Non-pigmented ciliary epithelial cell (primary cell): ENCODE measurements around the gene LASP1NB.
"Not testable (repeated sequence)": the region's sequence is repeated elsewhere in the genome, so short reads cannot be mapped to it uniquely, and the experiment has no call there.

ENCODE experiments used
- DNase-seq: peaks from one replicate; pipeline ENCODE4 v3.0.0-alpha.2; 2010; ENCODE audit warnings: low read depth

Gene LASP1NB

GRCh38 chr17:38897176-38897575 lies 28.2 kb upstream of the LASP1NB start:
- DNase-seq = no peak

DNA sequence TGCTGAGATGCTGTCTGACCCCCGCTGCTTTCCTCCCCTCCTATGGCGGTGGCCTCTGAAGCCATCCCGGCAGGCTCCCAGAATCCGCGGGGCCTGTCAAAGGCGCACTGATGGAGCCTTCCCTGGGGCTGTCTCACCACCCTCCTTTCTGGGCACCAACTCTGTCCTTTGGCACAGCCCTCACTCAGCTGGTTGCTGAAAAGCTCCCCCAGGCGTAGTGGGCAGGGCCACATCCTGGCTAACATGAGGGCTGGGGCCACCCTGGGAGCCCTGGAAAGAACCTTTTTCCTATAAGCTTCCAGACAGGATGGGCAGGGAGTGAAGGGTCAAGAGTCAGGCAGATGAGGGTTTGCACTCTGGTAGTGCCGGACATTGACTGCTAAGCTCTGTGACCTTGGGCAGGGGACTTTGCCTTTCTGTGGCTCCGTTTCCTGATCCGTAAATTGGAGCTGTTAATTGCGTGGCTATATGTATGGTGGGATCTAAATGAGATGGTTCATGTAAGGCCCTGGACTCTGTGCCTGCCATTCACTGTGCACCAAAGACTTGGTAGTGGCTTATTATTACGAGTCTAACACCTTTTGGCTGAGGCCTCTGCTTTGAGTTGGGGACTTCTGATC lies 27.6 kb upstream of the LASP1NB start:
- no peak for DNase-seq

DNA sequence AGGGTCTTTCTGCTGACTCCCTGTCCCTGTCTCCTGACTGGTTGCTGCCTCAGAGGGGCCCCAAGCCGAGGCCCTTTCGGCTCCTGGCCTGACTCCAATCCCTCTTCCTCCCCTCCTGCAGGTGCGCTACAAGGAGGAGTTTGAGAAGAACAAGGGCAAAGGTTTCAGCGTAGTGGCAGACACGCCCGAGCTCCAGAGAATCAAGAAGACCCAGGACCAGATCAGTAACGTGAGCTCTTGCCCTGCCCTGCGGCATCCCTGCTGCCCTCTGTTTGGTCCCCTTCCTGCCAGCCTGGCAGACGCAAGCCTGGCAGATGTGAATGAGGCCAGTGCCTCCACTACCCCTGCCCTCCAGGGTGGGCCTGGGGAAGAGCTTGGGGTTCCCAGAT lies 27.1 kb upstream of the LASP1NB start:
- DNase-seq = no peak

GRCh38 chr17:38898812-38899348 lies 26.5 kb upstream of the LASP1NB start:
- no peak for DNase-seq

GRCh38 chr17:38899421-38899820 lies 26.0 kb upstream of the LASP1NB start:
- DNase-seq = no peak

DNA sequence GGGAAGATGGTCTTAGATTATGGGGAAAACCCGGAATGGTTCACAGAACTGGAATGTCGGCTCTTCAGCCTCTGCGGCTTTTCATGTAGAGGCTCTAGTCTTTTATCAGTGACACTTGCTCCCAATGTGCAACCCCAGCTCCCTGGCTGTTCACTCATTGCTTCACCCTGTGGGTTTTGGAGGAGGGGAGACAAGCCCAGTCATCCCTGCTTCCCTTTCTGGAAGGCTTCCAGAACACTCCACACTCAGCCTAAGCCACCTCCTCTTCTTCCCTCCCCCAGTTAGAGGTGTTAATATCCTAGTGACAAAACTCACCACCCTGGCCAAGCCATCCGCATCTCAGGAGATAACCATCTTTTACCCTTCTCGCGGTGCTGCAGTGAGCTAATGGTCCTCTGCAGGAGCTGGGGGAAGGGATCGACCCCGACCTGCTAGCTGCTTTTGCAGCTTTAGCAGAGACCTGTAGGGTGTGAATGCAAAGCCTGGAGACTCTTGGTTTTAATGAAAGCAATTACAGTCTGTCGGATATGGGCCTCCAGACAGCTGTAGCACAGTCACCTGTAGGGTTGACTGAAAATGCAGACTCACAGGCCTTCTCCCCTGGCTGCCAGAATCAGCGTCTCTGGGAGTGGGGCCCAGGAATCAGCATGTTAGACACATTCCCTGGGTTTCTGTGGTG lies 24.3 kb upstream of the LASP1NB start:
- peak; percentile 98 for DNase-seq

- no peak for DNase-seq
Observed at GRCh38 chr17:38903404-38903803, 22.0 kb upstream of the LASP1NB start.

- DNase-seq = no peak
Observed at GRCh38 chr17:38904892-38905291, 20.5 kb upstream of the LASP1NB start.

GRCh38 chr17:38905375-38905774 lies 20.0 kb upstream of the LASP1NB start:
- DNase-seq = no peak

GRCh38 chr17:38906460-38907228 lies 18.8 kb upstream of the LASP1NB start:
- DNase-seq = no peak

- no peak for DNase-seq
Observed at GRCh38 chr17:38907930-38908675, 17.3 kb upstream of the LASP1NB start.

DNA sequence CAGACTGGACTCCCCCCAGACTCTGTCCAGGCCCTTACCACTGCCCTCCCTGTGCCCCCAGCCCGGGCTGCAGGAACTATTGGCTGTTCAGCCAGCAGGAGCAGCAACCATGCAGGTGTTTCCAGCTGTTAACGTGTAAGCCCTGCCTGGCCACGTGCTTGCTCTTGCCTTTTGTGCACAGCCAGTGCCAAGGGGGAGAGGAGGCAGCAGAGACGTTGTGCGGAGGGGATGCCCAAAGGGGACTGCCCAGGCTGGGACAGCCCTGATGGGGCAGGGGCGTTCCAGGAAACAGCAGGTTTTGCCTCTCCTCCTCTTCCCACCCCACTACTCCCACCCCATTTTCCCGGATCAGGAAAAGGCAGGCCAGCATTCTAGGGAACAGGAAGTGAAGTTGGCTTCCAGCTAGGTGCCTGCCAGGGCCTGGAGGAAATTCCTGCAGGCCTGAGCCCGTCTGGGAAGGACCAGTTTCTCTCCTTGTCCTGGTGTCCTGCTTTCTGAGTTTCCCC lies 16.7 kb upstream of the LASP1NB start:
- DNase-seq = no peak

GRCh38 chr17:38910325-38910724 lies 15.1 kb upstream of the LASP1NB start:
- DNase-seq = no peak

GRCh38 chr17:38911081-38911730 lies 14.2 kb upstream of the LASP1NB start:
- DNase-seq = no peak

DNA sequence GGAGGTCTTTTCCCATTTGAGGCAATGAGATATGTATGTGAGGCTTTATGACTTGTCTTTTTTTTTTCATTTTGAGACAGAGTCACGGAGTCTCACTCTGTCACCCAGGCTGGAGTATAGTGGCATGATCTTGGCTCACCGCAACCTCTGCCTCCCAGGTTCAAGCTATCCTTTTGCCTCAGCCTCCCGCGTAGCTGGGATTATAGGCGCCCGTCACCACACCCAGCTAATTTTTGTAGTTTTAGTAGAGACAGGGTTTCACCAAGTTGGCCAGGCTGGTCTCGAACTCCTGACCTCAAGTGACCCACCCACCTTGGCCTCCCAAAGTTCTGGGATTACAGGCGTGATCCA lies 13.7 kb upstream of the LASP1NB start:
- DNase-seq = not testable (repeated sequence)

DNA sequence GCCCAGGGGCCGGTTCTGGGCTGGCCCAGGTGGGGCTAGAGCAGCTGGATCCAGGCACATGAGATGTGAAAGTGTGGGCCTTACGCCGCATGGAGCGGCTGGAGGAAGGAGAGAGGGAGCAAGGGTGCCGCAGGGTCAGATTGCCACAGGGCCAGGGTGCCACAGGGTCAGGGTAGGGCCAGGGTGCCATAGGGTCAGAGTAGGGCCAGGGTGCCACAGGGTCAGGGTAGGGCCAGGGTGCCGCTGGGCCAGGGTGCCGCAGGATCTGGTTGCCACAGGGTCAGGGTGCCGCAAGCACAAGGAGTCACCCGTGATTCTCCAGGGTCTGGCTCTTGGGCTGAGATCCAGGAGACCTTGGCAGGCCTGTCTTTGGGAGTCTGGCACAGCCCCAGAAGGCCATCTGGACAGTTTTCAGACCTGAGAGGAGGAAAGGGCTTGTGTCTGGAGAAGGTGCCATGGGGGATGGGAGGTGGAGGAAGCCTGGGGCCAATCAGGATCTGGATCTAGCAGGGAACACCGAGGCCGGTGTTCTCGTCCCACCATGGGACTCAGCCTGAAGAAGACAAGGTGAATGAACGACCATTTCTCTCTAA lies 13.1 kb upstream of the LASP1NB start:
- DNase-seq = no peak

DNA sequence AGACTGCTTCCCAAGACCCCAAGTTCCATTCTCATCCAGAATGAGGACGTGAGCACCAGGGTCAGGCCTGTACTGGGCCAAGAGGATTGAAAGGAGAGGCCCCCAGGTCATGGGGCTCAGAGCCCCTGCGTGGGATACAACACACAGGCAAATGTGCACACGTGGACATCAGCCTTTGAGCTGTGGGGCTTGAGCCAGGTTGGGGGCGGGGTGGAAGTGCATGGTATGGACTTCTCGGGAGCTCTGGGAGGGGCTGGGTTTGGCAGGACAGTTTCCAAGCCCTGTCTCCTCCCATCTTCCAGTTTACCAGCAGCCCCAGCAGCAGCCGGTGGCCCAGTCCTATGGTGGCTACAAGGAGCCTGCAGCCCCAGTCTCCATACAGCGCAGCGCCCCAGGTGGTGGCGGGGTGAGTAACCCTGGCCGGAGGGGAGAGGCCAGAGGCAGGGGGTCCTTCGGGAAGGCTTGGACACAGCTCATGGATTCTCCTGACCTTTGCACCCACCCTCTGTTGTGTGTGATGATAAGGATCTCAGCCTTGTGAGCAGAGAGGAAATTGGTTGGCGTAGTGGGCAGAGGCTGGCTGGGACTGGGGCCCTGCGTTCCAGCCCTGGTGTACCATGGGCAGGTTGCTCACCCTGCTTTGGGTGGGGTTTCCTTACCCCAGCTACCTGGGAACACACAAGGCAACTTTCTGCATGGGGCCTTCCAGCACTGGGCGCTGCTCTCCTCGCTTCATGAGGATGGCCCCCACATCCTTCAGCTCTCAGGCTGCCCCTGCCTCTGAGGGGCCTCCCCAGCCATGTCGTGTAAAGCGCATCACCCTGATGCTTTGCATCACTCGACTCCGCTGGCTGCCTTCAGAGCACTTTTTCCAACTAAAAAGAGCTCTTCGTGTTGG lies 10.4 kb upstream of the LASP1NB start:
- DNase-seq = no peak

- DNase-seq = no peak
Observed at GRCh38 chr17:38915639-38915995, 9.8 kb upstream of the LASP1NB start.

- no peak for DNase-seq
Observed at GRCh38 chr17:38916771-38917170, 8.6 kb upstream of the LASP1NB start.

GRCh38 chr17:38917259-38917658 lies 8.2 kb upstream of the LASP1NB start:
- DNase-seq = no peak
